T-cell (primary cell): ENCODE data around the gene SZRD1. TPM values are rescaled to one million over a fixed set of nuclear protein-coding genes. Genes with fewer than 3 reads are reported as not detected.

ENCODE experiments used
- ATAC-seq, 4 experiments: fragments of 200-7000 bp in 3 of 4; fragments of 150-1000 bp in 1 of 4; cut with Tn5 transposase; replicated peaks in 1 of 4; 1 replicate in 3 of 4; 2 replicates in 1 of 4; pipeline ENCODE4 v1.10.0; 2021; ENCODE audit warnings: moderate library complexity in 3 of 4, mild to moderate bottlenecking in 2 of 4, moderate number of reproducible peaks in 1 of 4
- CTCF ChIA-PET, 2 donors: fragments of 300-600 bp; sonication (Branson Sonifier 250); formaldehyde crosslinking; loops; one replicate each; lab custom pipeline; 2022; ENCODE audit warnings: antibody characterized with exemption in 2 of 2; lab: Charles Lee
- POLR2A ChIA-PET, 2 donors: fragments of 300-600 bp; sonication (Branson Sonifier 250); formaldehyde crosslinking; loops; one replicate each; lab custom pipeline; 2022; ENCODE audit warnings: antibody characterized with exemption in 2 of 2; lab: Charles Lee
- DNase-seq, 35 experiments: peaks; one replicate each; pipeline versions ENCODE4 v3.0.0 to v3.0.0-alpha.2; 2013 to 2023
- H3K27ac ChIP-seq: one replicate; pipeline ENCODE4 v1.5.1; 2013; ENCODE audit warnings: low read length
- H3K27me3 ChIP-seq, 2 experiments: replicated peaks in 1 of 2; 1 replicate in 1 of 2; 2 replicates in 1 of 2; pipeline versions ENCODE4 v1.6.1 to v1.7.0; 2013; ENCODE audit warnings: low read length in 1 of 2, mixed read lengths in 1 of 2; ENCODE audit not compliant: control insufficient read depth in 2 of 2, insufficient read depth in 2 of 2; ENCODE audit errors: extremely low read depth in 1 of 2
- H3K36me3 ChIP-seq, 2 donors: 1 replicate in 1 of 2; 2 replicates in 1 of 2; pipeline versions ENCODE4 v1.6.1 to v1.7.0; 2013; ENCODE audit warnings: low read length in 1 of 2; ENCODE audit not compliant: control insufficient read depth in 2 of 2, insufficient read depth in 1 of 2; ENCODE audit errors: extremely low read depth in 1 of 2
- H3K4me1 ChIP-seq, 2 experiments: 1 replicate in 1 of 2; 2 replicates in 1 of 2; pipeline versions ENCODE4 v1.6.1 to v1.7.0; 2013; ENCODE audit warnings: low read length in 2 of 2, mixed read lengths in 1 of 2; ENCODE audit not compliant: insufficient read depth in 2 of 2, control insufficient read depth in 1 of 2; ENCODE audit errors: extremely low read depth in 1 of 2
- H3K4me3 ChIP-seq, 2 donors: 1 replicate in 1 of 2; 2 replicates in 1 of 2; pipeline versions ENCODE4 v1.5.1 to v1.7.0; 2013; ENCODE audit warnings: mild to moderate bottlenecking in 2 of 2, low read length in 1 of 2, moderate library complexity in 1 of 2; ENCODE audit not compliant: control insufficient read depth in 1 of 2; ENCODE audit errors: extremely low read depth in 1 of 2
- H3K9me3 ChIP-seq: 2 replicates; pipeline ENCODE4 v1.7.0; 2013
- H3K27ac Mint-ChIP-seq, 2 donors: one replicate each; pipeline ENCODE4 v1.8.0; 2020 to 2021; ENCODE audit warnings: mild to moderate bottlenecking in 2 of 2, mixed read lengths in 2 of 2
- H3K27me3 Mint-ChIP-seq, 2 donors: one replicate each; pipeline ENCODE4 v1.8.0; 2021 to 2022; ENCODE audit warnings: mixed read lengths in 2 of 2
- H3K36me3 Mint-ChIP-seq: one replicate; pipeline ENCODE4 v1.8.0; 2021; ENCODE audit warnings: mixed read lengths
- H3K4me1 Mint-ChIP-seq, 3 donors: one replicate each; pipeline ENCODE4 v1.8.0; 2020 to 2022; ENCODE audit warnings: mixed read lengths in 3 of 3, mild to moderate bottlenecking in 1 of 3
- H3K4me3 Mint-ChIP-seq, 3 donors: one replicate each; pipeline ENCODE4 v1.8.0; 2020 to 2022; ENCODE audit warnings: mild to moderate bottlenecking in 3 of 3, mixed read lengths in 3 of 3, moderate library complexity in 3 of 3
- H3K9me3 Mint-ChIP-seq, 3 donors: one replicate each; pipeline ENCODE4 v1.8.0; 2020 to 2022; ENCODE audit warnings: mixed read lengths in 3 of 3
- WGBS: methylation state at CpG from one replicate; pipeline ENCODE4 v1.1.5; 2013; ENCODE audit warnings: missing lambda C conversion rate; ENCODE audit not compliant: insufficient coverage; 5-methylcytosine and 5-hydroxymethylcytosine counted together
- total RNA-seq, 35 experiments: library from RNA in 6 of 35; stranded (reverse) in 6 of 35; fragments of 120-200 nt in 1 of 35; gene quantifications; one replicate each; pipeline versions ENCODE4 v1.2.1 to v1.2.4 and lab custom pipeline; 2013 to 2026

SZRD1 gene
- total RNA-seq, 5 donors from 2014 or later (not counting 1 experiment from before 2014, with no cell fraction given): 87.2 to 122 (median 106) TPM

DNA sequence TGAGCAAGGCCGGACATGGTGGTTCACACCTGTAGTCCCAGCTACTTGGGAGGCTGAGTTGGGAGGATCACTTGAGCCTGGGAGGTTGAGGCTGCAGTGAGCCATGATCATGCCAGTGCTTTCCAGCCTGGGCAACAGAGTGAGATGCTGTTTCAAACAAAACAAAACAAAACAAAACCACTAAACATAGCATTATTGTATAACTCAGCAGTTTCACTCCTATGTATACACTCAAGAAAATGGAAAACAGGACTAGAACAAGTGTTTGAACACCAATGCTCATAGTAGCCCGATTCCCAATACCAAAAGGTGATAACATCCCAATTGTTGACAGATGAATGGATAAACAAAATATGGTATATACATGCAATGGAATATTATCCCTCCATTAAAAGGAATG lies 71.5 kb downstream of the SZRD1 start:
- Mint-ChIP-seq H3K27me3 (no peaks in the 10 kb centered on the region), H3K27ac (no peak overlapping the region), H3K4me3 (peak overlapping the region in 1 of 3 donors; percentile 97), H3K9me3 (no peaks in the 10 kb centered on the region), H3K36me3 (peaks cover 9% of the 10 kb centered on the region), H3K4me1 (peaks cover 28 to 30% (median 29%) of the 10 kb centered on the region in 3 donors)
- Histone ChIP-seq H3K27me3 (peaks cover 0 to 11% of the 10 kb centered on the region in 2 experiments), H3K4me1 (peaks cover 19 to 30% of the 10 kb centered on the region in 2 experiments), H3K4me3 (no peak overlapping the region), H3K36me3 (peaks cover 0 to 13% of the 10 kb centered on the region in 2 donors), H3K27ac (no peak overlapping the region), H3K9me3 (no peaks in the 10 kb centered on the region)
- 100% methylated on average over 1 of the region's 2 CpGs for WGBS
- ChIA-PET CTCF (interaction anchor here in 1 of 2 donors (1.1 kb wide), 1 partner anchor 15 kb away, joined by 7 read pairs; no protein-coding TSS in a partner anchor), POLR2A (interaction anchor here in 1 of 2 donors (0.7 kb wide), 1 partner anchor 591 kb away, joined by 4 read pairs; the partner anchor contains the start of gene SPEN)
- no peak for DNase-seq
- no peak for ATAC-seq

DNA sequence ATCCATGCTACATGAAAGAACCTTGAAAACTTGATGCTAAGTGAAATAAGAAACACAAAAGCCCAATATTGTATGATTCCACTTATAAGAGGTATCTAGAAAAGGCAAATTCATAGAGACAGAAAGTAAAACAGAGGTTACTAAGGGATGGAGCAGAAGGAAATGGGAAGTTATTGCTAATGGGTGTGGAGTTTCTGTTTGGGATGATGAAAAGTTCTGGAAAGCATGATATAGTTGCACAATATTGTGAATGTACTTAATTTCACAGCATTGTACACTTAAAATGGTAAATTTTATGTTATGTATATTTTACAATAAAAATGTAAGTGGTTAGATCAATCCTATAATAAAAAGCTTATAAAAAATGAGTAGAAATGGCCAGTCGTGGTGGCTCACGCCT lies 71.9 kb downstream of the SZRD1 start:
- ChIA-PET POLR2A (interaction anchor here in 1 of 2 donors (0.7 kb wide), 1 partner anchor 592 kb away, joined by 4 read pairs; the partner anchor contains the start of gene SPEN), CTCF (interaction anchor here (0.6 to 1.1 kb wide), 2 partner anchors 15 to 61 kb away, joined by 6 to 7 read pairs; no protein-coding TSS in a partner anchor)
- no peaks in the 10 kb centered on the region for H3K27me3 Mint-ChIP-seq
- peaks cover 0 to 17% of the 10 kb centered on the region in 2 donors for H3K36me3 ChIP-seq
- DNase-seq: no peak
- no peak for ATAC-seq
- no peaks in the 10 kb centered on the region for H3K9me3 Mint-ChIP-seq
- H3K9me3 ChIP-seq: no peaks in the 10 kb centered on the region
- no peak overlapping the region for H3K27ac Mint-ChIP-seq
- H3K4me1 ChIP-seq: peaks cover 19 to 34% of the 10 kb centered on the region in 2 experiments
- H3K36me3 Mint-ChIP-seq: peaks cover 13% of the 10 kb centered on the region
- peak overlapping the region in 1 of 3 donors; percentile 97 for H3K4me3 Mint-ChIP-seq
- peaks cover 32 to 34% (median 33%) of the 10 kb centered on the region in 3 donors for H3K4me1 Mint-ChIP-seq
- 100% methylated on average over 1 of the region's 2 CpGs for WGBS
- no peak overlapping the region for H3K4me3 ChIP-seq
- peaks cover 0 to 11% of the 10 kb centered on the region in 2 experiments for H3K27me3 ChIP-seq
- no peak overlapping the region for H3K27ac ChIP-seq

DNA sequence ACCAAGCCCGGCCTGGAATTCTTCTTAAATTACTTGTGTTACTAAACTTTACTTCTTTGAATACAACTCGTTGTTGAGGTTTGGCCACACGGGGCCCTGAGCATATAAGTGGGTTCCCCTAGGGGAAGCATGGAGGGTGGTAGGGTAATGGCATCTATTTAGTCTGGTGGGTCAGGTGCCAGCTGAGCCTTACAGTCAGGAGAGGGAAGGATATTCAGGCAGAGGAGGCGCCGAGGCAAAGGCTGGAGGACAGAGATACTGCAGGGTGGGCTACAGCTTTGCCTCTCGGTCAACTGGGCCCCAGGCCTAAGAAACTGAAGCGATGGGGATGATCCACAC lies 73.1 kb downstream of the SZRD1 start:
- DNase-seq: peak in 2 of 35 experiments; percentile 1 to 3
- POLR2A ChIA-PET: no interaction called here
- peak overlapping the region in 1 of 2 donors; percentile 91 for H3K4me3 ChIP-seq

DNA sequence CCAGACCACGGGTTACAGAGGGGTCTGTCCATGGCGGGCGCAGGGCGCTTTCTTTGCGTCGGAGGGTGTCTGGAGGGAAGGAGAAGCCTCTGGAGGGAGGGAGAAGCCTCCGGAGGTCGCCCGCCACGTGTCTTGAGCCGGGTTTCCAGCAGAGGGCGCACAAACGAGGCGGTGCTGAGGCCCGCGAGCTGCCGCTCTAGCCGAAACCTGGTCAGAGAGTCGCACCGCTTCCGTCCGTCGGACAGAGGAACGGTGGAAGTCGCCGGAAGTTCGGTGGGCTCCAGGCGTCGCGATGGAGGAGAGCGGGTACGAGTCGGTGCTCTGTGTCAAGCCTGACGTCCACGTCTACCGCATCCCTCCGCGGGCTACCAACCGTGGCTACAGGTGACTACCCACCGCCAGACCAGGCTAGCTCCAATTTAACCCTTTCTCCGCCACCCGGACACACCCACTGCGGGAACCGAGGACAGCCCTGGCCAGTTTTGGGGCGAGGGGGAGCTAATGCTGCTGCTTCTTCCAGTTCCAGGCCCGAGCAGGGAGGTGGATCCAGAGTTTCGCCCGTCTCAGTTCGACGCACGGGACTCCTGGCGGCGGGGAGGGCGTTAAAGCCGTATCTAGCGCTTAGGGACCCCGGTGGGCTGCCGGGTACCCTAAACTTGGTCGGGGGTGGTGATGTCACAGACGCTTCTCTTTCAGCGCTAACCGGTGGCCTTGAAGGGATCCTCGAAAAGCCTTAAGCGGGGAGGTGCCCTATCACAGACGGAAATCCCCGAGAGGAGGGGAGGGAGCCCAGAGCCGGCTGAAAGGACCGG lies 73.6 kb downstream of the SZRD1 start, which contains the start of gene NECAP2:
NECAP2 (plus strand) TSS at position 255 of the 812 bp plus-strand sequence; CDS start at position 293, 38 bp downstream.
- peak; percentile 84 to 90 (median 90) for ATAC-seq
- ChIA-PET CTCF (interaction anchor here in 1 of 2 donors (0.6 to 1.5 kb wide), 5 partner anchors 56 to 596 kb away, joined by 3 to 5 read pairs (median 4); no protein-coding TSS in a partner anchor), POLR2A (no interaction called here)
- Mint-ChIP-seq H3K9me3 (no peaks in the 10 kb centered on the region), H3K4me1 (peaks cover 38 to 45% (median 41%) of the 10 kb centered on the region in 3 donors), H3K4me3 (peak within 1 kb of the TSS; percentile 90 to 97 (median 96)), H3K27me3 (no peaks in the 10 kb centered on the region), H3K36me3 (peaks cover 22% of the 10 kb centered on the region), H3K27ac (peak within 1 kb of the TSS; percentile 94 to 96)
- peak within 1 kb of the TSS; percentile 97 for H3K27ac ChIP-seq
- H3K4me3 ChIP-seq: peak within 1 kb of the TSS; percentile 82 to 91
- WGBS: under 1% methylated on average over 60 of the region's 68 CpGs
- H3K36me3 ChIP-seq: peaks cover 0 to 34% of the 10 kb centered on the region in 2 donors
- no peaks in the 10 kb centered on the region for H3K9me3 ChIP-seq
- DNase-seq: peak; percentile 76 to 95 (median 90)
- peaks cover 19 to 46% of the 10 kb centered on the region in 2 experiments for H3K4me1 ChIP-seq
- no peaks in the 10 kb centered on the region for H3K27me3 ChIP-seq

More for the DNA sequence above, 73.1 kb downstream of the SZRD1 start:
- WGBS: 49% methylated on average over 5 of the region's 7 CpGs
- peak overlapping the region; percentile 90 to 97 (median 96) for H3K4me3 Mint-ChIP-seq
- peak overlapping the region; percentile 94 to 96 for H3K27ac Mint-ChIP-seq
- peak in 3 of 4 experiments; percentile 8 to 13 (median 12) for ATAC-seq
- H3K36me3 Mint-ChIP-seq: peaks cover 19% of the 10 kb centered on the region
- CTCF ChIA-PET: interaction anchor here in 1 of 2 donors (0.8 to 1.5 kb wide), 2 partner anchors 57 to 181 kb away, joined by 3 to 4 read pairs; no protein-coding TSS in a partner anchor
- Histone ChIP-seq H3K27me3 (peaks cover 0 to 2% of the 10 kb centered on the region in 2 experiments), H3K9me3 (no peaks in the 10 kb centered on the region), H3K4me1 (peaks cover 19 to 45% of the 10 kb centered on the region in 2 experiments), H3K27ac (peak overlapping the region; percentile 28), H3K36me3 (peaks cover 0 to 29% of the 10 kb centered on the region in 2 donors)
- H3K4me1 Mint-ChIP-seq: peaks cover 38 to 42% (median 41%) of the 10 kb centered on the region in 3 donors
- H3K9me3 Mint-ChIP-seq: no peaks in the 10 kb centered on the region
- H3K27me3 Mint-ChIP-seq: no peaks in the 10 kb centered on the region

DNA sequence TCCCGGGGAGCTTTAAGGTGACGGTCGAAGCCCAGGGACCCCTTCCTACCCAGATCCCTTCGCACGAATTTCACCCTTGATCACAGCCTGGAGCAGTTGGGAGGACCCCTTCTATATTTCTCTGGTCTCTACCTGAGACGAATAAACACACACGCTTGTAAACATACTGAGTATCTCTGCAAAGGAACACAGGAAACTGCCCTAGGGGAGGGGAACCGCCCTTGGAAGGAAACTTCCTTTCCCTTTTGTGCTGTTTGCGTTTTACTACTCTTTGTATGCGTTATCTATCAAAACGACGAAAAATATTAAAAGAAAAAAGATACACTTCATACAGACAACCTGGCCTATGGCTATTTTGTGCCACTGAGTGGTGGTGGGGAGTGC lies 74.2 kb downstream of the SZRD1 start:
- H3K27me3 Mint-ChIP-seq: no peaks in the 10 kb centered on the region
- H3K27ac ChIP-seq: peak overlapping the region; percentile 97
- no peaks in the 10 kb centered on the region for H3K9me3 ChIP-seq
- peak; percentile 34 to 60 (median 46) for ATAC-seq
- peaks cover 25% of the 10 kb centered on the region for H3K36me3 Mint-ChIP-seq
- peak in 5 of 35 experiments; percentile 15 to 74 (median 20) for DNase-seq
- WGBS: 0% methylated on average over 2 of the region's 12 CpGs
- peak overlapping the region; percentile 90 to 97 (median 96) for H3K4me3 Mint-ChIP-seq
- ChIA-PET POLR2A (no interaction called here), CTCF (interaction anchor here in 1 of 2 donors (0.6 to 1.5 kb wide), 4 partner anchors 180 to 597 kb away, joined by 3 to 5 read pairs (median 4); no protein-coding TSS in a partner anchor)
- no peaks in the 10 kb centered on the region for H3K9me3 Mint-ChIP-seq
- H3K4me1 Mint-ChIP-seq: peaks cover 38 to 48% (median 43%) of the 10 kb centered on the region in 3 donors
- H3K36me3 ChIP-seq: peaks cover 3 to 38% of the 10 kb centered on the region in 2 donors
- H3K4me1 ChIP-seq: peaks cover 19 to 49% of the 10 kb centered on the region in 2 experiments
- peak overlapping the region; percentile 82 to 91 for H3K4me3 ChIP-seq
- H3K27me3 ChIP-seq: no peaks in the 10 kb centered on the region
- peak overlapping the region; percentile 94 to 96 for H3K27ac Mint-ChIP-seq

DNA sequence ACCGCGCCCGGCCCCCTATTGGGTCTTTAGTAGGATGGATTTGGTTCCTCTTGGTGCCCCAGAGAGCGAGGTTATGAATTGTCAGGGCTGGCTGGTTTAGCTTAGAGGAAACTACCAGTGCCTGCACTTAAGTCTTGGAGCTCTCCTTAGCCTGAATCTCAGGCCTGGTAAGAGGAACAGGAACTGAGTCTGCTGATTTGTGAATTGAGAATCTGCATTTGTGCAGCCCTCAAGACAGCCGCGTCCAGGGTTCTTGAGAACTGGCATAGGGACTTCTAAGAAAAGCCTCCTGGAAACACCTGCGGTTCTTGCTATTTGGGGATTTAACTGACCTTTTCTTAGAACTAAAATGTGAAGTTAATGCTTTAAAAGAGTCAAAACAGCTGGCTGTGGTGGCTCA lies 75.2 kb downstream of the SZRD1 start:
- Mint-ChIP-seq H3K9me3 (no peaks in the 10 kb centered on the region), H3K4me3 (peak overlapping the region; percentile 90 to 97 (median 96)), H3K27me3 (no peaks in the 10 kb centered on the region), H3K36me3 (peaks cover 27% of the 10 kb centered on the region), H3K4me1 (peaks cover 39 to 49% (median 46%) of the 10 kb centered on the region in 3 donors), H3K27ac (peak overlapping the region; percentile 94 to 96)
- peak overlapping the region in 1 of 2 donors; percentile 82 for H3K4me3 ChIP-seq
- POLR2A ChIA-PET: interaction anchor here in 1 of 2 donors (0.5 to 0.6 kb wide), 2 partner anchors 184 to 238 kb away, joined by 3 to 6 read pairs; no protein-coding TSS in a partner anchor
- peaks cover 11 to 46% of the 10 kb centered on the region in 2 donors for H3K36me3 ChIP-seq
- DNase-seq: no peak
- CTCF ChIA-PET: no interaction called here
- H3K27ac ChIP-seq: peak overlapping the region; percentile 97
- no peaks in the 10 kb centered on the region for H3K27me3 ChIP-seq
- WGBS: 83% methylated on average over 2 of the region's 7 CpGs
- ATAC-seq: no peak
- no peaks in the 10 kb centered on the region for H3K9me3 ChIP-seq
- peaks cover 19 to 54% of the 10 kb centered on the region in 2 experiments for H3K4me1 ChIP-seq
